Activated CD8-positive, alpha-beta memory T cell treated with anti-CD3 and anti-CD28 coated beads, Interleukin-2, amount 50 U/mL, for 48 hours (primary cell): Measurements from ENCODE around the gene RAD51B.
A peak's percentile ranks its signal among the peaks of the same experiment; 100 is the strongest.

Experiments
- DNase-seq: peaks from one replicate; pipeline ENCODE4 v3.0.0-alpha.2; 2020

RAD51B gene

GRCh38 chr14:68459480-68460136 lies 640.0 kb downstream of the RAD51B start:
- no peak for DNase-seq

- DNase-seq = no peak
These were observed 641.0 kb downstream of the RAD51B start for GRCh38 chr14:68460541-68460940.

GRCh38 chr14:68461086-68461485 lies 641.5 kb downstream of the RAD51B start:
- DNase-seq = no peak

DNA sequence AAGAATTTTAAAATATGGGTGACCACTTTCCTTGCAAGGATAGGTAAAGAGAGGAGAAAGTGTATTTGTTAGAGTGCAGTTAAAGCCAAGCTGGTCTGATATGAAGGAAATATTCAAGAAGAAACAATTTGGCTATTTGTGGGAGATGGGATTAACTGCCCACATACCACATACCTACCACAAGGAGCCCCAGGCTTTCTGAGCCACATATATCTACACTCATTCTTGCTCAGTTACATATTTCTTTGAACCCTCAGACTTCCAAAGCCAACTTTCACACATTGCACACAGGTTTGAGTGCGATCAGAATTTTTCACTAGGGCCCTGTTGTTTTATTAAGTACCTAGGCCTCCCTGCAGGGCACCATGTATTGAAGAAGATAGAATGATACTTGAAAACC lies 643.1 kb downstream of the RAD51B start:
- DNase-seq = no peak

DNA sequence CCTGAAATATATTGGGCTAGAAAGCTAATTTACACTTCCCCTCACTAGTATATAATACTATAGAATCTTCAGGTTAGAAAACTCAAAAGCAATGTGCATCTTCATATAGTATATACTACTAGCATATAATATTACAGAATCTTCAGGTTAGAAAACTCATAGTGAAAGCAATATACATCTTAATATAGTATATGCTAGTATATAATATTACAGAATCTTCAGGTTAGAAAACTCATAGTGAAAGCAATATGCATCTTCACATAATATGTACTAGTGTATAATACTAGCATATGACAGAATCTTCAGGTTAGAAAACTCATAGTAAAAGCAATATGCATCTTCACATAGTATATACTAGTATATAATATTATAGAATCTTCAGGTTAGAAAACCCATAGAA lies 643.7 kb downstream of the RAD51B start:
- no peak for DNase-seq

DNA sequence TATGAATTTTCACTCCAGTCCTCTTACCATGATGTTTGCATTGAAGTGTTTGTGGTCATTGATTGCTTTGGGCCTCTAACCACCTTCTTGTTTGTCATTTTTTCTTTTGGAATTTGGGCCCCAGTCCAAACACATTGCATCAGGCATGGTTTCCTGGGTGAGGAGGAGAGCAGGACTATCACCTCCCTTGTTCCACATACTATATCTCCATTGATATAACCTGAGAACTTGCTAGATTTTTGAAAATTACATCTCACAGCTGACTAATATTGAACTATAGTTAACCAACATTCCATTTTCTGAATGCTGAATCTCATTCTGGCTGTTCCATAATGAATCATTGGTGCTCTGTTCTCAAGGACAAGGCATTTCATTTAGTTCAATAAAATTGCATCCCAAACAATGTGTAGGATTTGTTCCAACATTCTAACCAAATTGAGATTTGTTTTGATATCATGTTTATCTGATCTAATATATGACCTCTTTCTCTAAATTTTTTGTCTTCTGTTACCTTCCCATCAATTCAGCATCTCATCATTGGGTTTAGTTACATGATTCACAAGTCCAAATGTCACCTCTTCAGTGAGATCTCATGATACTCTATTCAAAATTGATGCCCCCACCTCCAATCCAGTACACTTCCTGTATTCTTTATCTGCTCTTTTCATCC lies 644.3 kb downstream of the RAD51B start:
- DNase-seq = no peak

DNA sequence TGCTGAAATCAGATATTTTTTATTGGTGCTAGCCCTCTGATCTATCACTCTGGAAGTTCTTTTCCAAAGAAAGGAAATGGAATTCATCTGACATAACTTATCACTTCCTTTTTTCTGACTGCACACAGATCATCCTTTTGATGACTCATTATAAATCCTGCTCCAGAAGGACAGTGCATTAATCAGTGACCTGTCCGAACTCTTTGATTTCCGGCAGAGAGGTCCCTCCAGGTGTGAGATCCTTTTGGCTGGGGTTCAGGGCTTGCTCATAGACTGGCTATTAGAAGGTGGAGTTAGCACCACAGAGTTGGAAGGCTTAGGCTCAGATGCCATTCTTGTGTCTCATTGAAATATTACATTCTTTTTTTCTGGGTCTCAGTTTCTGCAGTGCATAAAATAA lies 645.1 kb downstream of the RAD51B start:
- no peak for DNase-seq

DNA sequence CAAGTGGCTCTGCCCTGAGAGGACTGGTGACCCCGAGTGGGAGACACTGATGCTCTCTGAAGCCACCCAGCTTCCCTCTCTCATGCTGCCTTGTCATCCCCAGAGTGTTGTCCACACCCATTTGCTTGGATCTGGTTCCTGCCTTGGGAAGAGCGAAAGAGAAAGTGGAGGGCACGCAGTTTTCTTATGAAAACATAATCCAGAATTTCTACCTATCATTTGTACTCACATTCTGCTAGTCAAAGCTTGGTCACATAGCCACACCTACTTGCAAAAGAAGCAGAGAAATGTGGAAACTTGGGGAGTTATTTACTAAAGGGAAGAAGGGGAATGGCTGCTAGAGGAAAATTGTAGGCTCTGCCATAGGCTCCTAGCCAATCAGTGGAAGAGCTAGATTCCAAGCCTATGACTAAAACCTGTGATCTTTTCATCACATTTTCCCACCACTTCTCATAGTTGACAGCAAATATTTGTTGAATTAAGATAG lies 647.0 kb downstream of the RAD51B start:
- no peak for DNase-seq

- DNase-seq = no peak
These were observed 647.8 kb downstream of the RAD51B start for GRCh38 chr14:68467425-68467824.

- peak; percentile 67 for DNase-seq
These were observed 649.0 kb downstream of the RAD51B start for GRCh38 chr14:68468437-68469207.

GRCh38 chr14:68469208-68469713 lies 649.7 kb downstream of the RAD51B start:
- DNase-seq = no peak

DNA sequence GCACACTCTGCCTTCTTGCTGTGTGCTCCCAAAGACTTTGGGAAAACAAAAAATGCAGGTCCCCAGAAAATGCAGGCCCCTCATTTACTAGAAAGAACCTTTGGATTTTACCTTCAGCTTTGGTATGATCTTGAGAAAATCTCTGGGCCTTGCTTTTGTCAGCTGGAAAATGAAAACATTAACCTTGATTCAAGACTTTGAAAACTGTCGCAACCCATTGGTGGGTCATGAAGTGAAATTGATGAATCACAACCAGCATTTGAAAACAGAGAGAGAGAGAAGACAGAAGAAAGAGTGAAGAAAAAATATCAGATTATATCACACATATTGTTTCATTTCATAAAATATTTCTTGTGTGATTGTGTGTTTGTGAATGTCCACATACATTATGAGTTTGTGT lies 650.8 kb downstream of the RAD51B start:
- no peak for DNase-seq

DNA sequence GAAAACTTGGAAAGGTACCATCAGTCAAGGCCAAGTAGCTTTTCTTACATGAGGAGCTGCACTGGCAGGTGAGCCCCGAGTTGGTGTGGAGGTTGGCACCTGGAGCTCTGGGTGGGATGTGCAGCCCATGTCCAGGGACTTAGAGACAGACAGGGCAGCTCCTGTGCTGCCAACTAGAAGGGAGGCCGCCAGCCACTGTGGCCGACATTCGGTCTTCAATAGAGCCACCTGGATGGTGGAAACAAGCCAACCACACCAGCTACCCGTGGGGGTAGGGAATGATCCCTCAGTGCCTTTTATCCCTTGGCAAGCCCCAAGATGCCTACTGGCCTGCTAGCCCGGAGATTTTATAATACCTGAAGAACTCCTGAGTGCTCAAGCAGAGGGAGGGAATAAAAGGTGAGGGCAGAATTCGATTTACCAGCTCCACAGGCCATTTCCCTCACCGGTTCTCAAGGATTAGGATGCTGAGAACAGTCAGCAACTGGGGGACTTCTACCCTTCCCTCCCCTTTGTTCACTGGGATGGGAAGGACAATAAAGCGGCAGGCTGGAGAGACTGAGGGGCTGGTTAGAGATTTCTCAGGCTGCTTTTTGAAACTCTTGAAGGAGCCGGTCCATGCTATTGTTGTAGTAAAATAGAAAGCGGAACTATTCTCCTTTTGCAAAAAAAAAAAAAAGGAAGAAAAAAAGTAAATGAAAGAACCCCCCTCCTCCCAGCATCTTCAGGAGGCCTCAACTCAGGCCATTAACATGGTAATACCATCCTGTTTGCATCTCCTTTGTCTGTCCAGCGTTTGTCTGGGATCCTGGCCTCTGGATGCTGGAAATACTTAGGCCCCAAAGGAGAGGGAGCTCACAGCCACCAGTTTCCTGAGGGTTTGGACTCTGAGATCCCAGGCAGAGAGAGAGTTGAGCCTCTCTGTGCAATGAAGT lies 651.7 kb downstream of the RAD51B start:
- DNase-seq = no peak

DNA sequence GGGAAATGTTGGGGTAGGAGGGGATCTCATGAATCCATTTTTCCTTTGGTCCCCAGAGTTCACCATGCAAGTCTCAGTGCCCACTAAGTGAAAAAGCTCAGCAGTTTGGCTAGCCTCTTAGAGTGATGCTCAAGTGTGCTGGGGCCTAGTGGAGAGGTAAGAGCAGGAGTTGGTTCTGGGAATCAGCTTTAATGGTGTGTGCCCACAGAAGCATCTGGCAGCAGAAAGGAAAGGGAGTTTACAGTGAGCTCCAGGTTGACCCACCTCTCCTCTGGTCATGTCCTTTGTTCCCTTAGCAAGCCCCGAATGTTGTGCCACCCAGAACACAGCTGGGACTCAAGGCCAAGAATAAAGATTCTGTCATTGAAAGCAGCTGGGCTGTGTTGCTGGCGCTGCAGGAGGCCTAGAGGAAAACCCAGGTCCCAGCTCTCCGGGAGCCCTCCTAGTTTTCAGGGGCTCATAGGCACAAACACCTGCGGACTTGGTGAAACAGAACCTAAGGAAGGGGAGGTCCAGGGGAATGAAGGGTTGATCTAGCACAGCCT lies 652.5 kb downstream of the RAD51B start:
- no peak for DNase-seq

GRCh38 chr14:68473069-68473468 lies 653.5 kb downstream of the RAD51B start:
- DNase-seq = no peak

DNA sequence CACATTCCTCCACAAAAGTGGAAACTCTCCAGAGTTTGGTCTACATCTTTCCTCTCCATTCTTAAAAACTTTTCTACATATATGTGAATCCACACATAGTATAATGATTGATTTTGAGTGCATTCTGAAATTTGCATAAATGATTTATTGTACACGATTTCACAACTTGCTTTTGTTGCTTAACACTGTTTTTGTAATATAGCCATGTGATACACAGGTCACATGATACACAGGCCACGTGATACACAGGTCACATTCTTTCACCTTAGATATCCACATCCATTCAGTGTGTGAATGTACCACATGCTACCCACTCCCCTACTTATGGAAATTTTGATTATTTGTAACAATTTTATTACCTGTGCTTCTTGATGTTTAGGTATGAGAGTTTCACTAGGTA lies 654.2 kb downstream of the RAD51B start:
- DNase-seq = no peak

- DNase-seq = no peak
These were observed 655.2 kb downstream of the RAD51B start for GRCh38 chr14:68474741-68475140.

DNA sequence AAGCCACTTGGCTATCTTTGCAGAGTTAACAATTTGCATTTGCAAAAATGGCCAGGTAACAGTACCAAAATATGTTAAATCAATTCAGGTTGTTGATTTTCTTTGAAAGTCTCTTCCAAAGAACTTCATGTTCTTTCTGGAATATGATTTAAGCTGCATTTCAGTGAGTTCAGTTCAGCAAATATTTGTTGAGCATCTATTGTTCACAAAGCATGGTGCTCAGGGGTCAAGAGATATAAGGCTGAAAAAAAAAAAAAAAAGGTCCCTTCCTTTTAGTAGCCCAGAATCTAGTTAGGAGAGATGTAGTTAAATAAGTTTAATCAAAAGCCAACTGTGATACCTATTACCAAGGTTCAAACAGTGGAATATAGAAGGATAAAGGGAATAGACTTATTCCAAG lies 656.2 kb downstream of the RAD51B start:
- DNase-seq = no peak

DNA sequence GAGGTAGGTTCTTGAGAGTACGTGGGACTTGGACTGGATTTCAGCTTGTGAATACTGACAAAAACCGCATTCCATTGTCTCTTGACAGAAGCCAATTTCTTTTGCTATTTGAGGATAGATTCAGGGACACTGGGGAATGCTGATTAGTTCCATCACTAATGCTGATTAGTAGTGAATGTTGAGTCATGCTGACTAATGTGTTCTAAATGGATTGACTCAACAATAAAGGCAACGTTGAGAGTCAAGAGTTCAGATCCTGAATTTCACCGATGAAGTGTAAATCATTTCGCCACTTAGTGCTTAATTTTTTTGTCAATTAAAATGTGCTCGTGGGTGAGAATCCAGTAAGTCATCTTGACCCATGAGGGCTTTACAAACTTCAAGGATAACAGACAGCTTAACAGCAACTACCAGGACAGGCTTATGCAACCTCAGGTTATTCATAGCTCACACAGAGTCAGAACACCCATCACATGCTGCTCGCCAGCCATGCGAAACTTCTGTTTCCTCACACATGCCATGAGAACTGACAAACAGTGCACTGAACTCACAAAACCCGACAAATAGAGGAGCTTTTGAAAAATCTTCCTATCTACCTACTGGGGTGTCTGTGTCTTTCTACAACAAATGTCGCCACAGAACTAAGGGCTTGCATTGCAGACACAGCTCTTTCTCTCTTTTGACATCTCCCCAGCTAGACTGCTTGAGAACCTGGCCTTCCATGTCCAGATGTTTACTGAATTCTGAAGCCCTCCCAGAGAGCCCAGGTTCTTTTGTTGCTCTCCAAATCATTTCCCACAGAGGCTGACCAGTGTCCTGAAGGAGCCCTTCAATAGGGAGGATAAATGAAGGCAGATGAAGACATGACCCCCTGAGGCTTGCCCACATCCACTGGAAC lies 656.9 kb downstream of the RAD51B start:
- no peak for DNase-seq

GRCh38 chr14:68477110-68477455 lies 657.5 kb downstream of the RAD51B start:
- no peak for DNase-seq

- no peak for DNase-seq
These were observed 658.0 kb downstream of the RAD51B start for GRCh38 chr14:68477461-68478085.
